ENCODE data around the gene PRODH2.

The PRODH2 gene

GRCh38 chr19:35845215-35846037 lies 32.8 kb upstream of the PRODH2 start:
- no peak for TF ChIP-seq CTCF (IDR thresholded peaks at IDR 0.05)

- no peak for TF ChIP-seq CTCF (IDR thresholded peaks at IDR 0.05)
These were observed 32.0 kb upstream of the PRODH2 start for GRCh38 chr19:35844482-35845214.

GRCh38 chr19:35843676-35844481 lies 31.2 kb upstream of the PRODH2 start:
- no peak for TF ChIP-seq CTCF (IDR thresholded peaks at IDR 0.05)

- TF ChIP-seq CTCF (IDR thresholded peaks at IDR 0.05) = no peak
These were observed 30.1 kb upstream of the PRODH2 start for GRCh38 chr19:35842666-35843272.

- no peak for TF ChIP-seq CTCF (IDR thresholded peaks at IDR 0.05)
These were observed 29.4 kb upstream of the PRODH2 start for GRCh38 chr19:35841961-35842595.

GRCh38 chr19:35833972-35834371 lies 21.3 kb upstream of the PRODH2 start:
- no peak for TF ChIP-seq CTCF (IDR thresholded peaks at IDR 0.05)

GRCh38 chr19:35832054-35832453 lies 19.4 kb upstream of the PRODH2 start:
- no peak for TF ChIP-seq CTCF (IDR thresholded peaks at IDR 0.05)
